Measurements from ENCODE around the gene GPR142.

- TF ChIP-seq ZNF138 (CRISPR knock-in tag; conservative IDR thresholded peaks at IDR 0.05): no peak
- TF ChIP-seq ZSCAN18 (CRISPR knock-in tag; IDR thresholded peaks at IDR 0.05): no peak
- TF ChIP-seq CTCF (IDR thresholded peaks at IDR 0.05): no peak
- TF ChIP-seq ATF3 (CRISPR knock-in tag; conservative IDR thresholded peaks at IDR 0.05): no peak
- TF ChIP-seq TEAD4 (CRISPR knock-in tag; IDR thresholded peaks at IDR 0.05): no peak
Measured at GRCh38 chr17:74372426-74372825, 5.1 kb downstream of the GPR142 start.
